Astrocyte (in vitro differentiated cells and primary cell): Measurements from ENCODE around the gene TMEM127.

Source experiments
- CTCF ChIP-seq: IDR thresholded peaks from 2 replicates; pipeline ENCODE4 v1.5.1; 2011; ENCODE audit warnings: low read depth, mild to moderate bottlenecking, inconsistent platforms, low read length, moderate library complexity; ENCODE audit not compliant: insufficient read depth
- EZH2 ChIP-seq: IDR thresholded peaks from 2 replicates; pipeline ENCODE4 v1.6.1; 2012; ENCODE audit warnings: mild to moderate bottlenecking, low read length, inconsistent platforms; ENCODE audit not compliant: insufficient read depth

- TF ChIP-seq CTCF (no peak), EZH2 (no peak)
These were observed 21.6 kb upstream of the TMEM127 start for GRCh38 chr2:96287273-96287856.
